ENCODE data around the gene IKZF2. TPM values are rescaled to one million over a fixed set of nuclear protein-coding genes. Genes with fewer than 3 reads are reported as not detected.

The IKZF2 gene
- total RNA-seq, 2 experiments from 2014 or later, result 4.2 to 6.0 TPM

- CTCF ChIA-PET, result no interaction called here
- Mint-ChIP-seq H3K4me1 (no peaks in the 10 kb centered on the region), H3K27ac (no peak overlapping the region), H3K9me3 (peaks cover 2% of the 10 kb centered on the region), H3K4me3 (no peak overlapping the region), H3K27me3 (peaks cover 1% of the 10 kb centered on the region), H3K36me3 (ENCODE audit: low read depth) (no peaks in the 10 kb centered on the region)
- no peak for DNase-seq
- POLR2A ChIA-PET, result no interaction called here
These were observed 70.3 kb downstream of the IKZF2 start for GRCh38 chr2:213080969-213081617.

- DNase-seq, result no peak
- Mint-ChIP-seq H3K36me3 (ENCODE audit: low read depth) (no peaks in the 10 kb centered on the region), H3K27me3 (peaks cover 1% of the 10 kb centered on the region), H3K4me3 (no peak overlapping the region), H3K27ac (no peak overlapping the region), H3K9me3 (peaks cover 2% of the 10 kb centered on the region), H3K4me1 (no peaks in the 10 kb centered on the region)
- ChIA-PET CTCF (no interaction called here), POLR2A (no interaction called here)
These were observed 71.7 kb downstream of the IKZF2 start for GRCh38 chr2:213079756-213080155.

GRCh38 chr2:213078686-213079085 is 72.7 kb downstream of the IKZF2 start:
- no peak for DNase-seq
- H3K36me3 Mint-ChIP-seq (ENCODE audit: low read depth), result no peaks in the 10 kb centered on the region
- no peak overlapping the region for H3K27ac Mint-ChIP-seq
- H3K4me3 Mint-ChIP-seq, result no peak overlapping the region
- CTCF ChIA-PET, result no interaction called here
- POLR2A ChIA-PET, result no interaction called here
- H3K27me3 Mint-ChIP-seq, result peaks cover 1% of the 10 kb centered on the region
- H3K4me1 Mint-ChIP-seq, result no peaks in the 10 kb centered on the region
- H3K9me3 Mint-ChIP-seq, result peaks cover 2% of the 10 kb centered on the region

- ChIA-PET CTCF (no interaction called here), POLR2A (no interaction called here)
- H3K9me3 Mint-ChIP-seq, result no peaks in the 10 kb centered on the region
- peaks cover 3% of the 10 kb centered on the region for H3K4me1 Mint-ChIP-seq
- H3K27ac Mint-ChIP-seq, result no peak overlapping the region
- DNase-seq, result no peak
- H3K27me3 Mint-ChIP-seq, result no peaks in the 10 kb centered on the region
- H3K36me3 Mint-ChIP-seq (ENCODE audit: low read depth), result no peaks in the 10 kb centered on the region
- no peak overlapping the region for H3K4me3 Mint-ChIP-seq
These were observed 81.9 kb downstream of the IKZF2 start for GRCh38 chr2:213069531-213069930.

GRCh38 chr2:213068676-213069359 is 82.6 kb downstream of the IKZF2 start:
- POLR2A ChIA-PET, result no interaction called here
- no peak for DNase-seq
- Mint-ChIP-seq H3K27me3 (no peaks in the 10 kb centered on the region), H3K9me3 (no peaks in the 10 kb centered on the region), H3K36me3 (ENCODE audit: low read depth) (no peaks in the 10 kb centered on the region), H3K4me3 (no peak overlapping the region), H3K4me1 (peaks cover 6% of the 10 kb centered on the region), H3K27ac (no peak overlapping the region)
- CTCF ChIA-PET, result no interaction called here

- Mint-ChIP-seq H3K9me3 (no peaks in the 10 kb centered on the region), H3K27me3 (no peaks in the 10 kb centered on the region), H3K4me3 (no peak overlapping the region), H3K4me1 (peaks cover 6% of the 10 kb centered on the region), H3K36me3 (ENCODE audit: low read depth) (no peaks in the 10 kb centered on the region), H3K27ac (no peak overlapping the region)
- ChIA-PET CTCF (no interaction called here), POLR2A (no interaction called here)
- DNase-seq, result no peak
These were observed 83.5 kb downstream of the IKZF2 start for GRCh38 chr2:213067888-213068287.

GRCh38 chr2:213066443-213066743 is 85.0 kb downstream of the IKZF2 start:
- Mint-ChIP-seq H3K27me3 (no peaks in the 10 kb centered on the region), H3K9me3 (no peaks in the 10 kb centered on the region), H3K36me3 (ENCODE audit: low read depth) (no peaks in the 10 kb centered on the region), H3K4me1 (peaks cover 6% of the 10 kb centered on the region), H3K4me3 (no peak overlapping the region), H3K27ac (no peak overlapping the region)
- CTCF ChIA-PET, result no interaction called here
- POLR2A ChIA-PET, result no interaction called here
- DNase-seq, result no peak

GRCh38 chr2:213065583-213066442 is 85.6 kb downstream of the IKZF2 start:
- Mint-ChIP-seq H3K27me3 (no peaks in the 10 kb centered on the region), H3K36me3 (ENCODE audit: low read depth) (no peaks in the 10 kb centered on the region), H3K27ac (no peak overlapping the region), H3K4me1 (peaks cover 6% of the 10 kb centered on the region), H3K9me3 (no peaks in the 10 kb centered on the region), H3K4me3 (no peak overlapping the region)
- no peak for DNase-seq
- ChIA-PET CTCF (no interaction called here), POLR2A (no interaction called here)

- ChIA-PET CTCF (no interaction called here), POLR2A (no interaction called here)
- DNase-seq, result no peak
- Mint-ChIP-seq H3K27me3 (no peaks in the 10 kb centered on the region), H3K4me1 (peaks cover 6% of the 10 kb centered on the region), H3K9me3 (no peaks in the 10 kb centered on the region), H3K27ac (no peak overlapping the region), H3K4me3 (no peak overlapping the region), H3K36me3 (ENCODE audit: low read depth) (no peaks in the 10 kb centered on the region)
These were observed 87.3 kb downstream of the IKZF2 start for GRCh38 chr2:213064099-213064498.

- ChIA-PET POLR2A (no interaction called here), CTCF (no interaction called here)
- Mint-ChIP-seq H3K4me3 (no peak overlapping the region), H3K9me3 (no peaks in the 10 kb centered on the region), H3K4me1 (peaks cover 6% of the 10 kb centered on the region), H3K27ac (no peak overlapping the region), H3K36me3 (ENCODE audit: low read depth) (no peaks in the 10 kb centered on the region), H3K27me3 (no peaks in the 10 kb centered on the region)
- no peak for DNase-seq
These were observed 93.4 kb downstream of the IKZF2 start for GRCh38 chr2:213057977-213058376.

GRCh38 chr2:213046431-213046830 is 105.0 kb downstream of the IKZF2 start:
- CTCF ChIA-PET, result no interaction called here
- no peaks in the 10 kb centered on the region for H3K27me3 Mint-ChIP-seq
- H3K27ac Mint-ChIP-seq, result no peak overlapping the region
- no peaks in the 10 kb centered on the region for H3K4me1 Mint-ChIP-seq
- no peak overlapping the region for H3K4me3 Mint-ChIP-seq
- no peak for DNase-seq
- POLR2A ChIA-PET, result no interaction called here
- no peaks in the 10 kb centered on the region for H3K36me3 Mint-ChIP-seq (ENCODE audit: low read depth)
- peaks cover 2% of the 10 kb centered on the region for H3K9me3 Mint-ChIP-seq

- ChIA-PET CTCF (no interaction called here), POLR2A (no interaction called here)
- Mint-ChIP-seq H3K36me3 (ENCODE audit: low read depth) (no peaks in the 10 kb centered on the region), H3K27ac (no peak overlapping the region), H3K9me3 (peaks cover 2% of the 10 kb centered on the region), H3K27me3 (no peaks in the 10 kb centered on the region), H3K4me1 (no peaks in the 10 kb centered on the region), H3K4me3 (no peak overlapping the region)
- no peak for DNase-seq
These were observed 107.8 kb downstream of the IKZF2 start for GRCh38 chr2:213043566-213043965.

- no peaks in the 10 kb centered on the region for H3K27me3 Mint-ChIP-seq
- ChIA-PET CTCF (interaction anchor here (1.2 kb wide), 1 partner anchor 8 kb away, joined by 3 read pairs; no protein-coding TSS in a partner anchor), POLR2A (no interaction called here)
- H3K4me3 Mint-ChIP-seq, result no peak overlapping the region
- DNase-seq, result no peak
- no peaks in the 10 kb centered on the region for H3K36me3 Mint-ChIP-seq (ENCODE audit: low read depth)
- peaks cover 2% of the 10 kb centered on the region for H3K9me3 Mint-ChIP-seq
- peaks cover 2% of the 10 kb centered on the region for H3K4me1 Mint-ChIP-seq
- H3K27ac Mint-ChIP-seq, result no peak overlapping the region
These were observed 109.2 kb downstream of the IKZF2 start for GRCh38 chr2:213042262-213042661.

GRCh38 chr2:213036836-213037235 is 114.6 kb downstream of the IKZF2 start:
- Mint-ChIP-seq H3K4me1 (peaks cover 11% of the 10 kb centered on the region), H3K36me3 (ENCODE audit: low read depth) (no peaks in the 10 kb centered on the region), H3K9me3 (no peaks in the 10 kb centered on the region), H3K4me3 (no peak overlapping the region), H3K27me3 (no peaks in the 10 kb centered on the region), H3K27ac (no peak overlapping the region)
- ChIA-PET CTCF (no interaction called here), POLR2A (no interaction called here)
- DNase-seq, result no peak

Data from activated CD4-positive, alpha-beta memory T cell treated with anti-CD3 and anti-CD28 coated beads, Interleukin-2, amount 10 ng/mL, durations not matched to agents 7 days and 5 days (primary cell).